Heart left ventricle (tissue), 16 donors: ENCODE measurements around the gene KRTAP10-10. TPM values are rescaled to one million over a fixed set of nuclear protein-coding genes. Genes with fewer than 3 reads are reported as not detected.

ENCODE experiments used
- ATAC-seq, 4 donors: fragments of 200-7000 bp; cut with Tn5 transposase; one replicate each; pipeline ENCODE4 v1.9.1; 2020 to 2022; ENCODE audit warnings: moderate library complexity in 4 of 4, mild to moderate bottlenecking in 3 of 4, moderate number of reproducible peaks in 1 of 4
- DNase-seq, 5 donors: peaks; one replicate each; pipeline ENCODE4 v3.0.0-alpha.2; 2020
- H3K27ac ChIP-seq, 12 donors: fragments of 200-600 bp; sonication (generic) in 4 of 12; one replicate each; pipeline versions ENCODE4 v1.5.0 to v1.8.0; 2016 to 2022; ENCODE audit warnings: mild to moderate bottlenecking in 2 of 12
- H3K27me3 ChIP-seq, 9 donors: fragments of 200-600 bp; sonication (generic) in 2 of 9; one replicate each; pipeline versions ENCODE4 v1.5.1 to v1.8.0; 2016 to 2022; ENCODE audit warnings: mild to moderate bottlenecking in 3 of 9
- H3K36me3 ChIP-seq, 9 donors: fragments of 200-600 bp; sonication (generic) in 2 of 9; one replicate each; pipeline versions ENCODE4 v1.5.0 to v1.8.0; 2018 to 2022; ENCODE audit warnings: mild to moderate bottlenecking in 2 of 9
- H3K4me1 ChIP-seq, 12 donors: fragments of 200-600 bp; sonication (generic) in 4 of 12; one replicate each; pipeline versions ENCODE4 v1.5.0 to v1.8.0; 2016 to 2022; ENCODE audit warnings: mild to moderate bottlenecking in 3 of 12
- H3K4me3 ChIP-seq, 12 donors: fragments of 200-600 bp; sonication (generic) in 4 of 12; one replicate each; pipeline versions ENCODE4 v1.5.0 to v1.8.0; 2017 to 2022; ENCODE audit warnings: mild to moderate bottlenecking in 9 of 12, moderate library complexity in 4 of 12
- H3K9me3 ChIP-seq, 12 donors: fragments of 200-600 bp; sonication (generic) in 4 of 12; one replicate each; pipeline versions ENCODE4 v1.5.0 to v1.8.0; 2016 to 2022; ENCODE audit warnings: mild to moderate bottlenecking in 1 of 12
- POLR2A ChIP-seq, 2 donors: fragments of 450-650 bp; IDR thresholded peaks; one replicate each; pipeline ENCODE4 v1.6.1; 2017; ENCODE audit warnings: antibody characterized with exemption in 2 of 2, mild to moderate bottlenecking in 2 of 2, moderate library complexity in 2 of 2
- WGBS, 4 donors: extraction: QIAGEN DNeasy Blood & Tissue Kit in 2 of 4; methylation state at CpG; one replicate each; pipeline versions ENCODE4 v1.1.5 to v1.1.7; 2013 to 2018; 5-methylcytosine and 5-hydroxymethylcytosine counted together
- intact Hi-C, 10 donors: fragments of 100-400 bp; cut with DNase I; formaldehyde crosslinking; loops; one replicate each; pipeline versions ENCODE4 v1.11.1 to v1.14.2; 2022
- polyA plus RNA-seq, 2 donors: library from polyadenylated mRNA; stranded (reverse); fragments of 200-250 nt; gene quantifications; one replicate each; pipeline ENCODE4 v1.2.3, GENCODE V29; 2013
- total RNA-seq, 9 donors: library from RNA; depleted of rRNA in 2 of 9; stranded (reverse); fragments of >200 nt in 2 of 9; fragmentation: NEBNext Ultra II Directional in 3 of 9; extraction: Animal tissue kit (Norgen Biotek cat#: 25700) in 3 of 9; gene quantifications; one replicate each; pipeline versions ENCODE4 v1.1.0 to v1.2.4, GENCODE V29; 2016 to 2023
- TF ChIP-seq, protein P1 (sequence below), 12 donors: fragments of 200-600 bp; sonication (generic) in 4 of 12; IDR thresholded peaks; one replicate each; pipeline versions ENCODE4 v1.5.0 to v1.8.0; 2018 to 2022; ENCODE audit warnings: antibody characterized with exemption in 12 of 12, mild to moderate bottlenecking in 5 of 12
- donor health status: ischemic (EF 13 %, LVEDD 7.1; RV severe dilation, severe dysfunction).
- donor health status: healthy with polysubstance abuse.
- donor health status: DM: no; HTN: yes; CAD: no.
- donor health status: DM: no; HTN: no; CAD: no.
- donor health status: ischemic (EF 25% LVEDD 6.9; RV normal size, moderate dysfunction).
- donor health status: ischemic (EF 25% LVEDD 5.7; RV mildly dilated, moderate dysfunction).
- donor health status: healthy.
- donor health status: DM: yes; HTN: yes; CAD: no.
- donor health status: ischemic (EF 35%, LVEDD 5.7; RV mildly dilated, moderate dysfunction).
- donor health status: nonischemic (EF 11% LVEDD 7.7; RV severe dilation, severe dysfunction).
- donor health status: DM: yes; HTN: yes; CAD: no.
- donor health status: PGD.
- donor health status: ischemic (EF 29% LVEDD 5.4; RV normal size, mild dysfunction).
- donor health status: nonischemic (EF 23%, LVEDD 6.1; RV moderate dilation, normal function).

The KRTAP10-10 gene
- total and polyA plus RNA-seq, 11 donors = not detected

DNA sequence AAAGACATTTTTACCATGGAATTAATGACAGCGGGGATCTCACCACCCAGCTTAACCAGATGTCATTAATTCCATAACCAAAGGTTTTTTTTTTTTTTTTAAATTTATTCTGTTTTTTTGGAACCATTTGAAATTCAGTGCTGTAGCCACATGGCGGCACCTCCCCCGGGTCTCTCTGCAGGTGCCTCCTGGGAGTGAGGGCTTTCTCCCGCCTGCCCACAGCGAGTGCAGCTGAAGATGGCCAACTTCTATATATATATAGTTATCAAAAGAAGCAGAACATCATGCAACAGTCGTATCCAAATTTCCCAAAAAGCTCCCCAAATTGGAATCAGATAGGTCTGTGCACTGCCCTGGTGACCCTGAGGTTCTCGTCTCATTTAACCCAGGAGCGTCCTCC, 21.7 kb upstream of the KRTAP10-10 start:
- H3K4me3 ChIP-seq = no peak overlapping the region
- no peak for TF ChIP-seq POLR2A (IDR thresholded peaks at IDR 0.05)
- TF ChIP-seq, protein P1, sequence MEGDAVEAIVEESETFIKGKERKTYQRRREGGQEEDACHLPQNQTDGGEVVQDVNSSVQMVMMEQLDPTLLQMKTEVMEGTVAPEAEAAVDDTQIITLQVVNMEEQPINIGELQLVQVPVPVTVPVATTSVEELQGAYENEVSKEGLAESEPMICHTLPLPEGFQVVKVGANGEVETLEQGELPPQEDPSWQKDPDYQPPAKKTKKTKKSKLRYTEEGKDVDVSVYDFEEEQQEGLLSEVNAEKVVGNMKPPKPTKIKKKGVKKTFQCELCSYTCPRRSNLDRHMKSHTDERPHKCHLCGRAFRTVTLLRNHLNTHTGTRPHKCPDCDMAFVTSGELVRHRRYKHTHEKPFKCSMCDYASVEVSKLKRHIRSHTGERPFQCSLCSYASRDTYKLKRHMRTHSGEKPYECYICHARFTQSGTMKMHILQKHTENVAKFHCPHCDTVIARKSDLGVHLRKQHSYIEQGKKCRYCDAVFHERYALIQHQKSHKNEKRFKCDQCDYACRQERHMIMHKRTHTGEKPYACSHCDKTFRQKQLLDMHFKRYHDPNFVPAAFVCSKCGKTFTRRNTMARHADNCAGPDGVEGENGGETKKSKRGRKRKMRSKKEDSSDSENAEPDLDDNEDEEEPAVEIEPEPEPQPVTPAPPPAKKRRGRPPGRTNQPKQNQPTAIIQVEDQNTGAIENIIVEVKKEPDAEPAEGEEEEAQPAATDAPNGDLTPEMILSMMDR (IDR thresholded peaks at IDR 0.05) = no peak
- ATAC-seq = no peak
- H3K4me1 ChIP-seq = peaks cover 0 to 8% (median 0%) of the 10 kb centered on the region in 12 donors
- no peak overlapping the region for H3K27ac ChIP-seq
- peaks cover 0 to 5% (median 0%) of the 10 kb centered on the region in 9 donors for H3K27me3 ChIP-seq
- no peak for DNase-seq
- no peaks in the 10 kb centered on the region for H3K36me3 ChIP-seq
- intact Hi-C loops = loop anchor here in 1 of 10 donors (5.0 kb wide), 1 partner anchor 177 kb away; no protein-coding TSS in a partner anchor
- peaks cover 0 to 27% (median 2%) of the 10 kb centered on the region in 12 donors for H3K9me3 ChIP-seq
- WGBS, 4 donors = 73 to 80% (median 74%) methylated on average over 8 of the region's 8 CpGs

DNA sequence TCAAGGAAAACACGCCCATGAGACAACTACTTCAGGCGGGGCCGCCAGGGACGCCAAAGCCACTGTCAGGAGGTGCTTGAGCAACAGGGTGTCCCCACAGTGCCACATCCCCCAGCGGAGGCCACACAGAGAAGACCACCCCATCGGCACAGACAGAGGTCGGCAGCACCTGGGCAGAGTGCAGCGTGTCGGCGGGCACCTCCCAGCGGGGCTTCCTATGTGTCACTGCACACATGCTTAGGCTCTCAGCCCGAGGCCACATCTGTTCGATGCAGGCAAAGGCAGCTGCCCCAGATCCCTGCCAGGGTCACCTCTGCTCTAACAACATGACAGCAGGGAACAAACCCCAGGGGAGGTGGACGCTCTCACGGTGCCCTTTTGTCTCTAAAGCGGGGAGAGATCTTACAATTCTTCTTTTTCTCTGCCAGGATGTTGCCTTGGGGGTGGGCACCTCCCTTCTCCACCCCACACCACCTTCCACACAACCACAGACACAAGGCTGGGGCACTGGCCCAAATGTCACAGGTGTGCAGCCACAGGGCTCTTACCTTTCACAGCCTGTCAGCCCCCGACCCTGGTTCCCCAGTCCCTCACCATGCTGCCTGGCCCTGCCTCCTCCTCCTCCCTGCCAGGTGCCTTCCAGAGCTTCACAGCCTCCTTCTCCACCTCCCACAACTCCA, 21.1 kb upstream of the KRTAP10-10 start:
- no peak for ATAC-seq
- 71 to 85% (median 77%) methylated on average over 16 to 17 of the region's 17 CpGs for WGBS, 4 donors
- TF ChIP-seq, protein P1 (IDR thresholded peaks at IDR 0.05) = no peak
- TF ChIP-seq POLR2A (IDR thresholded peaks at IDR 0.05) = no peak
- DNase-seq = no peak
- H3K36me3 ChIP-seq = no peaks in the 10 kb centered on the region
- no peak overlapping the region for H3K4me3 ChIP-seq
- peaks cover 0 to 5% (median 0%) of the 10 kb centered on the region in 9 donors for H3K27me3 ChIP-seq
- no peak overlapping the region for H3K27ac ChIP-seq
- peaks cover 0 to 22% (median 2%) of the 10 kb centered on the region in 12 donors for H3K9me3 ChIP-seq
- peaks cover 0 to 8% (median 0%) of the 10 kb centered on the region in 12 donors for H3K4me1 ChIP-seq
- intact Hi-C loops = loop anchor here in 1 of 10 donors (5.0 kb wide), 1 partner anchor 176 kb away; no protein-coding TSS in a partner anchor

DNA sequence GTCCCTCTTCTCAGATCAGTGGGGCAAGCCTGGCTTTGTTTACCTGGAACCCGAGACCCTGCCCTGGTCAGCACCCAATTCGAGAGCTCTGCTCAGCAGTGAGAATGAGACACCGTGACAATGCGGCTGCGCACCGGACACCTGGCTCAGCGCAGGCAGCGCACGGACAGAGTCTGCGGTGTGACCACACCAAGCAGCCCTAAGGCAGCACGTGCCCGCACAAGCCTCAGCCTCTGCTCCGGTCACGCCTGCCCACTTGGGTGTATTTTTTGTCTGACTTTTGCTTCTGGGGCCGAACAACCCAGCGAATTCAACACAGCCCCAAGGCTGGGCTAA, 20.6 kb upstream of the KRTAP10-10 start:
- WGBS, 4 donors = 82 to 85% (median 83%) methylated on average over 16 of the region's 16 CpGs
- no peak for DNase-seq
- no peak for TF ChIP-seq POLR2A (IDR thresholded peaks at IDR 0.05)
- TF ChIP-seq, protein P1 (IDR thresholded peaks at IDR 0.05) = no peak
- intact Hi-C loops = loop anchor here in 1 of 10 donors (5.0 kb wide), 1 partner anchor 176 kb away; no protein-coding TSS in a partner anchor
- peaks cover 0 to 17% (median 2%) of the 10 kb centered on the region in 12 donors for H3K9me3 ChIP-seq
- peaks cover 0 to 5% (median 0%) of the 10 kb centered on the region in 9 donors for H3K27me3 ChIP-seq
- no peak overlapping the region for H3K27ac ChIP-seq
- no peaks in the 10 kb centered on the region for H3K36me3 ChIP-seq
- no peak for ATAC-seq
- peaks cover 0 to 8% (median 0%) of the 10 kb centered on the region in 12 donors for H3K4me1 ChIP-seq
- H3K4me3 ChIP-seq = no peak overlapping the region

DNA sequence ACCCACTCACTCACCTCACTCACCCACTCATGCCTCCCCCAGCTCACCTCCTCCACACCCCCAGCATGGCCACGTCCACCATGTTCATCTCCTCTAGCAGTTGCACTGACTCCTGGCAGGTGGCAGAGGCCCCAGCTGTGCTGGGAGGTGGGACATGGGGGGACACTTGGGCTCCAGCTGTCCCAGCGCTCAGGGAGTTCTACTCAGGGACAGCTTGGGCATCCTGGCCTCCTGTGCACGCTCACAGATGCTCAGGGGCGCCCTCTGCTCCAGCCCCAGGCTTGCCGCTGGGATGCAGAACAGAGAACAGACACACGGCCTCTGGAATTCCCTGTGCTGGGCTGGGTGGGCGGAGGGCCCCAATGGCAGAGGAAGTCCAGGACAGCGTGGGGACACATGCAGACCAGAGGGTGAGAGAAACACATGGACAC, 20.1 kb upstream of the KRTAP10-10 start:
- Histone ChIP-seq H3K27me3 (peaks cover 0 to 5% (median 0%) of the 10 kb centered on the region in 9 donors), H3K4me3 (no peak overlapping the region), H3K27ac (no peak overlapping the region), H3K9me3 (peaks cover 0 to 15% (median 2%) of the 10 kb centered on the region in 12 donors), H3K4me1 (peaks cover 0 to 8% (median 0%) of the 10 kb centered on the region in 12 donors), H3K36me3 (no peaks in the 10 kb centered on the region)
- 51 to 57% (median 54%) methylated on average over 8 of the region's 8 CpGs for WGBS, 4 donors
- ATAC-seq (no peak), DNase-seq (no peak)
- intact Hi-C loops = loop anchor here in 1 of 10 donors (5.0 kb wide), 1 partner anchor 175 kb away; no protein-coding TSS in a partner anchor
- TF ChIP-seq POLR2A (IDR thresholded peaks at IDR 0.05) = no peak
- TF ChIP-seq, protein P1 (IDR thresholded peaks at IDR 0.05) = no peak
